ENCODE measurements around the gene TSPYL1. TPM values are rescaled to one million over a fixed set of nuclear protein-coding genes. Genes with fewer than 3 reads are reported as not detected.

Gene TSPYL1
- total RNA-seq, 1 donor from 2014 or later = 79.9 TPM

DNA sequence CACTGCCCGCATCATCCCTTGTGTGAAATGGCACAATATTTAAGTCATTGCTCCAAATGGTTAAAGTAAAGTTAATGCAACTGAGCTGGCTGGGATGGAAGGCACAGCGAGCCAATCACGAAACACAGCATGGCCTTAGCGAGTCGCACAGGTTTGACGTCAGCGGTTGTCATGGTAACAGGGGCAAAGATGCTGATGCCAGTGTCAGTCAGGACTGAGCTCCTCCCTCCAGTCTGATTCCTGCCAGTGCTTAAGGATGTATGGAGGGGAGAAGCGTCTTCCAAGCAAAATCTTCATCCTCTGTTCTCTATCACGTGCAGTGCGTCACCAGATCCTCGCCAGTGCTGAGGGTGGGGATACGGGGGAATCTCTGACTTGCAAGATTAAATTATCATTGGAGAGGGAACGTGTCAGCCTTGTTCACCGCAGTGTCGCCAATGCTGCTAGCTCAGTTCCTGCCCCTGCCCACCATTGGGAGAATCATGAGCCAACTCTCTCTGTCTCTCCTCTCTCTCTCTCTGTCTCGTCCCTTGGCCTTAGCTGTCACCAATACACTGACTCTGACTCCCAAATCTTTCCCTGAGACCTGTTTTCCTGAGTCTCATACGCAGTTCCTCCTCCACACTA is 50.3 kb downstream of the TSPYL1 start:
- H3K36me3 ChIP-seq (ENCODE audit: control insufficient read depth in 3 of 3, insufficient read depth in 3 of 3, low read length in 3 of 3) = peaks cover 3 to 6% (median 3%) of the 10 kb centered on the region in 3 donors
- no peak overlapping the region for H3K9ac ChIP-seq (ENCODE audit: low read depth in 1 of 3, low read length in 3 of 3)
- no peak overlapping the region for H3K4me3 ChIP-seq (ENCODE audit: low read length in 3 of 3)
- H3K27ac ChIP-seq (ENCODE audit: low read depth, low read length) = no peak overlapping the region
- no peaks in the 10 kb centered on the region for H3K27me3 ChIP-seq (ENCODE audit: control insufficient read depth in 3 of 3, insufficient read depth in 3 of 3, low read length in 3 of 3)
- no peaks in the 10 kb centered on the region for H3K9me3 ChIP-seq (ENCODE audit: control insufficient read depth in 3 of 3, low read length in 3 of 3)
- peaks cover 0 to 1% (median 0%) of the 10 kb centered on the region in 3 donors for H3K4me1 ChIP-seq (ENCODE audit: control insufficient read depth in 3 of 3, insufficient read depth in 3 of 3, low read length in 3 of 3)

Other genes starting within 250 kb of the TSPYL1 start
- gene FRK, start 219.0 kb downstream of the TSPYL1 start, total RNA-seq = 1.6 TPM
- gene NT5DC1, start 179.1 kb downstream of the TSPYL1 start, total RNA-seq = 2.6 TPM
- 0.52 TPM for gene COL10A1, start 153.8 kb downstream of the TSPYL1 start, total RNA-seq
- gene TSPYL4, start 25.9 kb downstream of the TSPYL1 start, total RNA-seq = 8.4 TPM
- 26.1 TPM for gene DSE, start 91.0 kb upstream of the TSPYL1 start, total RNA-seq
- 8.9 TPM for gene CALHM6, start 181.4 kb upstream of the TSPYL1 start, total RNA-seq
- gene CALHM5, start 231.7 kb upstream of the TSPYL1 start, total RNA-seq = 4.2 TPM

All from skeletal muscle tissue (tissue), 4 donors.